HG02798 (cell line): Measurements from ENCODE around the gene NEIL1.
"Not testable (repeated sequence)": the region's sequence is repeated elsewhere in the genome, so short reads cannot be mapped to it uniquely, and the experiment has no call there.

Source experiments
- ATAC-seq: cut with Tn5 transposase; IDR thresholded peaks from one replicate; pipeline ENCODE4 v1.9.1; 2021; ENCODE audit warnings: mild to moderate bottlenecking; ENCODE audit not compliant: unreplicated experiment, poor library complexity

The NEIL1 gene

GRCh38 chr15:75346796-75347221, at the start of gene NEIL1:
NEIL1 (plus strand) TSS chr15:75347039; CDS start chr15:75348906, 1,867 bp downstream.
- ATAC-seq: peak; percentile 6

GRCh38 chr15:75298541-75299310, 48.1 kb upstream of the NEIL1 start:
- peak; percentile 57 for ATAC-seq

- ATAC-seq: peak; percentile 52
These were observed 47.5 kb upstream of the NEIL1 start for GRCh38 chr15:75299311-75299688.

- not testable (repeated sequence) for ATAC-seq
These were observed 46.8 kb upstream of the NEIL1 start for GRCh38 chr15:75300026-75300425.

- no peak for ATAC-seq
These were observed 44.5 kb upstream of the NEIL1 start for GRCh38 chr15:75302318-75302717.

- ATAC-seq: not testable (repeated sequence)
These were observed 44.1 kb upstream of the NEIL1 start for GRCh38 chr15:75302753-75303152.

GRCh38 chr15:75306188-75306587, 40.7 kb upstream of the NEIL1 start:
- no peak for ATAC-seq

- ATAC-seq: no peak
These were observed 39.0 kb upstream of the NEIL1 start for GRCh38 chr15:75307778-75308390.

GRCh38 chr15:75309711-75310110, 37.1 kb upstream of the NEIL1 start:
- no peak for ATAC-seq

- ATAC-seq: not testable (repeated sequence)
These were observed 34.3 kb upstream of the NEIL1 start for GRCh38 chr15:75312548-75312947.

GRCh38 chr15:75313116-75313845, 33.6 kb upstream of the NEIL1 start:
- ATAC-seq: no peak

GRCh38 chr15:75314552-75315290, 32.1 kb upstream of the NEIL1 start:
- ATAC-seq: no peak

GRCh38 chr15:75319231-75319897, 27.5 kb upstream of the NEIL1 start:
- not testable (repeated sequence) for ATAC-seq

- ATAC-seq: no peak
These were observed 25.1 kb upstream of the NEIL1 start for GRCh38 chr15:75321711-75322110.

- ATAC-seq: no peak
These were observed 20.9 kb upstream of the NEIL1 start for GRCh38 chr15:75325922-75326321.

- no peak for ATAC-seq
These were observed 19.8 kb upstream of the NEIL1 start for GRCh38 chr15:75327005-75327404.

- no peak for ATAC-seq
These were observed 19.3 kb upstream of the NEIL1 start for GRCh38 chr15:75327491-75327890.

- ATAC-seq: no peak
These were observed 18.1 kb upstream of the NEIL1 start for GRCh38 chr15:75328493-75329314.

- ATAC-seq: no peak
These were observed 17.3 kb upstream of the NEIL1 start for GRCh38 chr15:75329571-75329970.
